HPDE6-E6E7 (cell line): Measurements from ENCODE around the gene ZNF100.
"Not testable (repeated sequence)": the region's sequence is repeated elsewhere in the genome, so short reads cannot be mapped to it uniquely, and the experiment has no call there.

ENCODE experiments used
- DNase-seq: peaks from one replicate; pipeline ENCODE4 v3.0.0; 2011; ENCODE audit warnings: missing footprints; ENCODE audit errors: extremely low spot score

Gene ZNF100

DNA sequence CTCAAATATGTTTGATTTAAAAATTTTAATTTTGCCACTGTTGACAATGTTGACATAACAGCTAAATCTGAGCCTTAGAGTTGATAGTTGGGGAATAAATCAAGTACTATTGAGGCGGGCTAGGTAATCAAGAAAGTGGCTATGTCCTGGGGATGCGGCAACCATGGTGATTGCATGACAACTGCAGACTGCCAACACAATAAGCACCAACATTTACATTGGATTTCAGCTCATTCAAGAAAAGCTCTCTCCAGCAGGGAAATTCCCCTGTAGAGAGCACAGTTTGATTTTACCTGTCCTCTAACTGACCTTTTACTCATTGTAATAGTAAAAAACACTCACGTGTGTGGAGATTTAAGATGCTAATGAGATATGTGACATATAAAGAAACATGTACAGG lies 63.1 kb downstream of the ZNF100 start:
- DNase-seq = no peak

DNA sequence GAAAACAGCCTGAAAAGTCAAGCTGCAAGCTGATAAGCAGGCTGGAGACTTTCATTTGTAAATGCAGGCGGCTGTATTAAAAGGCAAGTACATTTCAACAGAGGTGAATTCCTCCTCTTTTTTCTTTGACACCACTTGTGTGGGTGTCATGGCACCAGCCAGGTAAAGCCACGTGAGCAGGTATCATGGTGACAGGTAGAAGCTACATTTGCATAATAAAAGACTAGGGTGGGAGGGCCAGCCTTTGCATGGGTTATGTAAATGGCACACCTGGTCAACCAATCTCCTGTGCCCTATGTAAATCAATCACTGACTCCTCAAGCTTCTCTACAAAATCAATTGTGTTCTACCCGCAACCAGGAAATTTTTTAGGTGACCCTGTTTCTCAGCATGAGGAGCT lies 68.2 kb downstream of the ZNF100 start:
- DNase-seq = no peak

DNA sequence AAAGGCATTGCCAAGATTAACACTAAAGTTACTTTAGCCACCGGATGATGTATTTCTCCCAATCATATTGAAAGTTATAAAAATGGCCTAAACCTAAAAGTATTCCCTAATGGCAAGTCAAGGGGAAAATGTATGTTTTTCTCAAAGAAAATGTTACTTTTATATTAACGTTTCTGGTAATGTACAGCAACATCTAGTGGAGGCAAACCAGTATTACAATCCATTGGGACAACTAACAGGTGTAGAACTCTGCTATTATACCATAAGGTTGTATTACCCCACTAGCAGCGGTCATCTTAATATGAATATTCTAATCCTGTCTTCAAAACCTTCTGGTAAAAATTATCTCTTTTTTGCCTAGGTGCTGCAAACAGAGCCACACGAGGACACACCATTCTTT lies 69.2 kb downstream of the ZNF100 start:
- DNase-seq = no peak

DNA sequence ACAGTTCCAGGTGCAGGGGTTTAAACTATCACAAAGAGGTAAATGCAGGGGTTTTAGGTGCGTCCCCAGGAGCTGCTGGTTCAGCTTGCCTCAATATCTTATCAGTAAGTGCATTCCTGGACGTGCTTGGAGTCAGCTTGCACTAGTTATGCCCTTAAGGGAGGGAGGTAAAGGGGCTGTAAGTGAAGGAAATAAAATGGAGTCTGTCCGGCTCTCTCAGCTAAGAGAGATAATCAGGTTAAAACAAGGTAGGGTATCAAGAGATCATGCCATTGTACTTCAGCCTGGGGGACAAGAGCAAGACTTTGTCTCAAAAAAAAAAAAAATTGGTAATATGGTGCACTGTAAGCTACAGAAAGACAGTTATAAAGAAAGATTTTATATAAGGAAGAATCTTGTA lies 69.7 kb downstream of the ZNF100 start:
- no peak for DNase-seq

DNA sequence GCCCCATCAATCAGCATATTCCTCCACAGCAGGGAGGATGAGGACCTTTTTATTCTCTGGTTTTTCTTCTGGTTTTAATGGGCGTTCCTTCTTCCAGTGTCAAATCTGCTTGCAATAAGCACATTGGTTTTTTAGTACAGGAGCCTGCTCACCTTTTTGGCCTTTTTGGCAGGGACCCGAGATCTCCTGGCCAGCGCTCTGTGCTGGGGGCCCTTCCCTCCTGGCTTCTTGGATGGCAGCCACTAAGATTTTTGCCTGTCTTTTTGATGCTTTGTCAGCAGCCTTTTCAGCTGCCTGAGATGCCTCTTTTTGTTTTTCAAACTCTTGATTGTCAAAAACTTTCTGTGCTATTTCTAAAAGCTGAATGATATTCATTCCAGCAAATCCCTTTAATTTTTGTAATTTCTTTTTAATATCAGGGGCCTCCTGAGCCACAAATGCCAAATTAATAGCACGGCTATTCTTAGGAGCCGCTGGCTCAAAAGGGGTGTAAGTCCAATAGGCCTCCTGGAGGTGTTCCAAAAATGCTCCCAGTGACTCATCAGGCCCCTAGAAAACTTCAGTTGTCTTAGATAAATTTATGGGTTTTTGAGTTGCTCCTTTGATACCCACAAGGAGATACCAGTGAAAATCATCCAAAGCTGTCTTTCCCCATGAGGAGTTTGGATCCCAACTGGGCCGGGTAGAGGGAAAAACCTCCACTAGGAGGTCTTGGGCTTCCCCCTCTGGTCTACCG lies 73.0 kb downstream of the ZNF100 start:
- DNase-seq = no peak

DNA sequence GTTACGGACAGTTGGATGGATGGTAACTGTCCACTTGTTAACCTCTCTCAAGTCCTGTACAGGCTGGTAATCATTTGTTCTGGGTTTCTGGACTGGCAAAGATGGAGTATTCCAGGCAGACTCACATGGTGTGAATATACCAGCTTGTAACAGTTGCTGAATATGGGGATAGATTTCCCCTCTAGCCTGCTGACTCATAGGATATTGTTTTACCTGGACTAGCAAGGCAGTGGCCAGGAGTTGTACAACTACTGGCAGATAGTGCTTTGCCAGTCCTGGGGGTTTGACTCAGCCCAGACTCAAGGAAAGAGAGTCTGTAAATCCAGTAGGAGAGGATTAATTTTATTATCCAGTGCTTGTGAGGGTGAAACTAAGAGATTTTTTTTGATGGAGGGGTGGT lies 74.0 kb downstream of the ZNF100 start:
- no peak for DNase-seq

DNA sequence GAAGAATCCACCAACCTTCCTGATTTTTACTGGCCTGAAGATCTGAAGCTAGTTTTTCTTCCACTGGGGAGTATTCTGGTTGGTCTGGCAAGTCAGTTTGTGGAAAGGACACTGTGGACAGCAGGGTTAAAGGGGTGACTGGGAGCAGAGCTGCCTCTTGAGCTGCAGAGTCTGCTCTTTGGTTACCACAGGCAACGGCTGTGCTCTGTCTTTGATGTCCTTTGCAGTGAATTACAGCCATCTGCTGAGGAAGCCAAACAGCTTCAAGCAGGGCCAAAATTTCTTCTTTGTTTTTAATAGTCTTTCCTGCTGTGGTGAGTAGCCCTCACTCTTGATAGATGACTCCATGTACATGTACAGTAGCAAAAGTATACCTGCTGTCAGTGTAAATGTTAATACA lies 75.7 kb downstream of the ZNF100 start:
- no peak for DNase-seq

DNA sequence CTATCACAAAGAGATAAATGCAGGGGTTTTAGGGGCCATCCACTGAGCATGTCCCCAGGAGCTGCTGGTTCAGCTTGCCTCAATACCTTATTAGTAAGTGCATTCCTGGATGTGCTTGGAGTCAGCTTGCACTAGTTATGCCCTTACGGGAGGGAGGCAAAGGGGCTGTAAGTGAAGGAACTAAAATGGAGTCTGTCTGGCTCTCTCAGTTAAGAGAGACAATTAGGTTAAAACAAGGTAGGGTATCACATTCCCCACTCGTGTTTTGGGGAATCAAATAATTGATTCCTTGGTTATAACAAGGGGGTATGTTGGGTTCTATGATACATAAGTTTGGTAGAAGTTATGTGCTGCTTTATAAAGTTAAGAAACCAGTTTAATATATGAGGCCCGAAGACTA lies 78.9 kb downstream of the ZNF100 start:
- no peak for DNase-seq

DNA sequence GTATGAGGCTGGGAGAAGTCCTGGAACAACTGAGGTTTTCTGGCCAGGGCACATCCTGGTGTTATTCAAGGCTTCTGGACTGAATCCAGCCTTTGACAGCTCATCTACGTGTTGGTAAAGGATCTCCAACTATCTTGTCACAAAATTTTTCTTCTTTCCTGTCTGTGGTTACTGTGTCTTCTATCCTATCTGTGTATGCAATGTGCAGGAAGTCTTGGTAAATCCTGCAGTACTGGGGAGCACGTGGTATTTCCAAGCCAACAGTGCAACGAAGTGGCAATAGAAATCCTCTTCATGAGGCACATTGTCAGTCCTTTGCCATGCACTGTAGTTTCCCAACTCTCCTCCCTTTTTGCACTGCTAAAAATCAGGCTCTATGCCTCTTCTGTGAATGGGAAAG lies 86.7 kb downstream of the ZNF100 start:
- DNase-seq = no peak

DNA sequence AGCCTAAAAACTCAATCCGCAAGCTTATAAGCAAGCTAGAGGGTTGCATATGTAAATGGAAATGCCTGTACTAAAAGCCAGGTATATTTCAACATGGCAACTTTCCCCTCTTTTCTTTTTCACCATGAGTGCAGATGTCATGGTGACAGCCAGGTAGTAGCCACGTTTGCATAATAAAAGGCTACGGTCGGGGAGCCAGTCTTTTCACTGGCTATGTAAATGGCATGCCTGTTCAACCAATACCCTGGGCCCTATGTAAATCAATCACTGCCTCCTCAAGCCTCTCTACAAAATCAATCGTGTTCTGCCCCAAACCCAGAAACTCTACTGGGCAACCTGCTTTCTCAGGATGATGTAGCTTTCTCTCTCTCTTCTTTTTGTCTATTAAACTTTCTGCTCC lies 87.4 kb downstream of the ZNF100 start:
- no peak for DNase-seq

DNA sequence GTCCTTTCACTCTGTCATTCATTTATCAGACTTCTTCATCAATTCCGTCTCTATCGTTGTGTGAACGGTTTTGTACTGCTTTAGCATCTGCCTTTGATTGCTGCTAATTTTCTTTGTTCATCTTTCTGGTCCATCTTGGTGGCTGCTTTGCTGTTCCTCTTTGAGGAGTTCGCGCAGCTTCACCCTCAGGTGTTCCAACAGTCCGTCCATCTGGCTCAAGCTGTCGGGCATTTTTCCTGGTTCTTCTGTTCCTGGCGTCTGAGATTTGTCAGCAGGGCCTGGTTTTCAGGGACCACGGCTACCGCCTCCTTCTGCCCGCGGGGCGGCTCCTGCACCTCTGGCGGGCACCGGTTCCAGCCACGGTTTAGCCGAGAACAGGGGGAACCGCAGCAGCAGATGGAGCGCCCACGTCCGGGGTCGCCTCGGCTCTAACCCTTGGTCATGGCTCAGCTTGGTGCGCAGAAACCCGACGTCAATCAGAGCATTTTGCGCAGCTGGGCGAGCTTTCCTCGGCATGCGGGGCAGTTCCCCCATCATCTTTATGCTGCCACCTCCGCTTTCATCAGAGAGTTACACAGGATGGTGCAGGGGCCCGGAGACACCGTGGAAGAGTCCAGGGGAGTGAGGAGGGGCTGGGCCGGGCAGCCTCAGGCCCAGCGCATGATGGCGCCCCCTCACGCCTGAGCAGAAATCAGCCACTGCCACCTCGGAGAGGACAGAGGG lies 89.5 kb downstream of the ZNF100 start:
- no peak for DNase-seq

DNA sequence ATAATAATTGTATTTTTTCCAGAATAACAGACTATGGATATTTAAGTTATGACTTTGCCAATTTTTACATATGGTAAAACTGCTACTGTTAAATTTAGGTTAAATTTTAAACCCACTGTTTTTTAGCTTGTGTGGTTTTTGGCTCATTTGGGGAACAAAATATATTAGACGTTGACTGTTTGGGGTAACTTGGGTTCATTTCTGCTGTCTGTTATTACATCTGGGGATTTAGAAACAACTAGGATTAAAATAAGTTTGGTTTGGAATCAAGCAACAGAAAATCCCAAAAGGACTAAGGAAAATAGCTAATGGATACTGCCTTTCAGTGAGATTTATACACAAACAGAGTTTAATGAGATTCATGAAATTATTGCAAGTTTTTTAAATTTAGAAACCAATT lies 92.9 kb downstream of the ZNF100 start:
- no peak for DNase-seq

DNA sequence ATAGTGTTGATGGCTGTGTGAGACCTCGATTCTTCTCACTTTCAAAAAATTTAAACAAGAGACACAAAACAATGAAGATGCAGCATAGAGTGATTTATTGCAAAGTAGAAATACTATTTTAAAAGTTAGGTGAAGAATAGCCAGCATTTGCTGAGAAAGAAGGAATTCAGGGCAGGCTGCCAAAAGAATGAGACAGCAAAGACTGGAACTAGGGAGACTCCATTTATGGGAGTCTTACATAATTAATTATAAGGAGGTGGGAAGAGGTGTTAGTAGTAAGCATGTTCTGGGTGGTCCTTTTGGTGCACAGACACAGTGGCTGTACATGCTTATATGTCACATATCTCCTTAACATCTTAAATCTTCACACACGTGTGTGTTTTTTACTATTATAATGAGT lies 93.9 kb downstream of the ZNF100 start:
- not testable (repeated sequence) for DNase-seq
